Mesenchymal stem cell (in vitro differentiated cells and primary cell): ENCODE data around the gene ASB2.

Source experiments
- DNase-seq: peaks from one replicate; pipeline ENCODE4 v3.0.0-alpha.2; 2013
- H2AFZ ChIP-seq: one replicate; pipeline ENCODE4 v1.6.1; 2013; ENCODE audit warnings: low read depth, mild to moderate bottlenecking, control low read depth, inconsistent platforms, low read length, moderate library complexity
- H2AK5ac ChIP-seq: 2 replicates; pipeline ENCODE4 v1.6.1; 2013; ENCODE audit warnings: low read length, moderate library complexity, mild to moderate bottlenecking, inconsistent platforms; ENCODE audit not compliant: severe bottlenecking
- H2BK120ac ChIP-seq: one replicate; pipeline ENCODE4 v1.6.1; 2013; ENCODE audit warnings: low read depth, mild to moderate bottlenecking, inconsistent platforms, low read length, moderate library complexity
- H2BK12ac ChIP-seq, 2 experiments: one replicate each; pipeline ENCODE4 v1.6.1; 2013; ENCODE audit warnings: inconsistent platforms in 2 of 2, low read length in 2 of 2, mild to moderate bottlenecking in 2 of 2, moderate library complexity in 2 of 2, control low read depth in 1 of 2
- H2BK15ac ChIP-seq: one replicate; pipeline ENCODE4 v1.6.1; 2013; ENCODE audit warnings: mild to moderate bottlenecking, low read depth, inconsistent platforms; ENCODE audit not compliant: poor library complexity, severe bottlenecking
- H2BK5ac ChIP-seq: 2 replicates; pipeline ENCODE4 v1.6.1; 2013; ENCODE audit warnings: low read depth, mild to moderate bottlenecking, low read length, control low read depth, inconsistent platforms; ENCODE audit not compliant: poor library complexity, severe bottlenecking
- H3K14ac ChIP-seq, 2 experiments: one replicate each; pipeline ENCODE4 v1.6.1; 2013; ENCODE audit warnings: inconsistent platforms in 2 of 2, low read length in 2 of 2, control low read depth in 1 of 2, mild to moderate bottlenecking in 1 of 2, moderate library complexity in 1 of 2
- H3K18ac ChIP-seq, 2 experiments: one replicate each; pipeline ENCODE4 v1.6.1; 2013; ENCODE audit warnings: inconsistent platforms in 2 of 2, low read length in 2 of 2, control low read depth in 1 of 2, low read depth in 1 of 2, mild to moderate bottlenecking in 1 of 2
- H3K23ac ChIP-seq, 2 experiments: one replicate each; pipeline ENCODE4 v1.6.1; 2013; ENCODE audit warnings: inconsistent platforms in 2 of 2, low read length in 2 of 2, mild to moderate bottlenecking in 2 of 2, moderate library complexity in 2 of 2, control low read depth in 1 of 2
- H3K27ac ChIP-seq: 2 replicates; pipeline ENCODE4 v1.5.1; 2013; ENCODE audit warnings: mild to moderate bottlenecking, moderate library complexity, low read length, control low read depth, inconsistent platforms; ENCODE audit not compliant: poor library complexity, severe bottlenecking
- H3K27me3 ChIP-seq, 2 experiments: 2 replicates each; pipeline versions ENCODE4 v1.6.1 to v1.7.0; 2013; ENCODE audit warnings: low read length in 2 of 2, mild to moderate bottlenecking in 2 of 2, moderate library complexity in 2 of 2, control low read depth in 1 of 2, inconsistent platforms in 1 of 2; ENCODE audit not compliant: control insufficient read depth in 1 of 2, insufficient read depth in 1 of 2
- H3K36me3 ChIP-seq, 2 experiments: 2 replicates each; pipeline versions ENCODE4 v1.6.1 to v1.7.0; 2013; ENCODE audit warnings: low read length in 2 of 2, control low read depth in 1 of 2, inconsistent platforms in 1 of 2, low read depth in 1 of 2, mild to moderate bottlenecking in 1 of 2; ENCODE audit not compliant: insufficient read depth in 2 of 2, control insufficient read depth in 1 of 2
- H3K4ac ChIP-seq, 2 experiments: one replicate each; pipeline ENCODE4 v1.6.1; 2013; ENCODE audit warnings: inconsistent platforms in 2 of 2, low read length in 2 of 2, mild to moderate bottlenecking in 2 of 2, moderate library complexity in 2 of 2, control low read depth in 1 of 2, low read depth in 1 of 2
- H3K4me1 ChIP-seq: 2 replicates; pipeline ENCODE4 v1.6.1; 2013; ENCODE audit warnings: low read depth, low read length, control low read depth; ENCODE audit not compliant: control insufficient read depth, insufficient read depth
- H3K4me2 ChIP-seq: 2 replicates; pipeline ENCODE4 v1.6.1; 2013; ENCODE audit warnings: low read length, mild to moderate bottlenecking, inconsistent platforms; ENCODE audit not compliant: poor library complexity, severe bottlenecking
- H3K4me3 ChIP-seq, 2 experiments: 2 replicates each; pipeline versions ENCODE4 v1.5.1 to v1.7.0; 2013; ENCODE audit warnings: low read length in 2 of 2, mild to moderate bottlenecking in 2 of 2, control low read depth in 1 of 2, low read depth in 1 of 2; ENCODE audit not compliant: insufficient read depth in 1 of 2
- H3K79me1 ChIP-seq: replicated peaks from 2 replicates; pipeline ENCODE4 v1.6.1; 2013; ENCODE audit warnings: mild to moderate bottlenecking, control low read depth, low read length, inconsistent platforms; ENCODE audit not compliant: poor library complexity, severe bottlenecking
- H3K9ac ChIP-seq: 2 replicates; pipeline ENCODE4 v1.7.0; 2013; ENCODE audit warnings: mild to moderate bottlenecking, low read length, moderate library complexity
- H3K9me3 ChIP-seq: 2 replicates; pipeline ENCODE4 v1.7.0; 2013; ENCODE audit warnings: mild to moderate bottlenecking, low read length; ENCODE audit not compliant: control insufficient read depth
- H4K8ac ChIP-seq: one replicate; pipeline ENCODE4 v1.6.1; 2013; ENCODE audit warnings: inconsistent platforms, mild to moderate bottlenecking, low read length, moderate library complexity
- H4K91ac ChIP-seq: one replicate; pipeline ENCODE4 v1.6.1; 2013; ENCODE audit warnings: mild to moderate bottlenecking, low read length, inconsistent platforms
- WGBS: methylation state at CpG from one replicate; pipeline ENCODE4 v1.1.7; 2013; ENCODE audit warnings: mixed read lengths; 5-methylcytosine and 5-hydroxymethylcytosine counted together

The ASB2 gene

GRCh38 chr14:93898731-93899130 is 77.6 kb downstream of the ASB2 start:
- Histone ChIP-seq H3K36me3 (no peaks in the 10 kb centered on the region), H2AFZ (no peak overlapping the region), H3K23ac (no peak overlapping the region), H3K4me3 (no peak overlapping the region), H3K27ac (no peak overlapping the region), H3K9me3 (no peaks in the 10 kb centered on the region), H2BK5ac (no peak overlapping the region), H3K27me3 (peaks cover 23 to 44% of the 10 kb centered on the region in 2 experiments), H3K9ac (no peak overlapping the region), H3K79me1 (no peaks in the 10 kb centered on the region), H2BK12ac (no peak overlapping the region), H3K4me2 (no peak overlapping the region), H2BK15ac (no peak overlapping the region), H3K4me1 (no peaks in the 10 kb centered on the region), H2AK5ac (no peak overlapping the region), H3K4ac (no peak overlapping the region), H2BK120ac (no peak overlapping the region), H3K14ac (no peak overlapping the region), H3K18ac (no peak overlapping the region), H4K8ac (no peak overlapping the region), H4K91ac (no peak overlapping the region)
- no peak for DNase-seq
- 73% methylated on average over 5 of the region's 5 CpGs for WGBS

- H3K14ac ChIP-seq: no peak overlapping the region
- H4K8ac ChIP-seq: no peak overlapping the region
- H3K4me3 ChIP-seq: no peak overlapping the region
- no peak overlapping the region for H2BK120ac ChIP-seq
- no peak overlapping the region for H3K9ac ChIP-seq
- no peak overlapping the region for H3K4ac ChIP-seq
- H3K9me3 ChIP-seq: no peaks in the 10 kb centered on the region
- H2BK15ac ChIP-seq: no peak overlapping the region
- H3K23ac ChIP-seq: no peak overlapping the region
- H3K79me1 ChIP-seq: no peaks in the 10 kb centered on the region
- no peak overlapping the region for H2BK5ac ChIP-seq
- H2AFZ ChIP-seq: no peak overlapping the region
- no peak for DNase-seq
- H3K4me2 ChIP-seq: no peak overlapping the region
- no peaks in the 10 kb centered on the region for H3K4me1 ChIP-seq
- H3K18ac ChIP-seq: no peak overlapping the region
- H3K36me3 ChIP-seq: no peaks in the 10 kb centered on the region
- peaks cover 18 to 41% of the 10 kb centered on the region in 2 experiments for H3K27me3 ChIP-seq
- no peak overlapping the region for H2AK5ac ChIP-seq
- no peak overlapping the region for H2BK12ac ChIP-seq
- WGBS: 84% methylated on average over 15 of the region's 15 CpGs
- no peak overlapping the region for H3K27ac ChIP-seq
- H4K91ac ChIP-seq: no peak overlapping the region
Observed at GRCh38 chr14:93898081-93898611, 78.2 kb downstream of the ASB2 start.

GRCh38 chr14:93897476-93897845 is 78.9 kb downstream of the ASB2 start:
- 85% methylated on average over 5 of the region's 5 CpGs for WGBS
- no peak overlapping the region for H3K4me2 ChIP-seq
- peaks cover 14 to 38% of the 10 kb centered on the region in 2 experiments for H3K27me3 ChIP-seq
- no peaks in the 10 kb centered on the region for H3K4me1 ChIP-seq
- H3K9me3 ChIP-seq: no peaks in the 10 kb centered on the region
- H3K4ac ChIP-seq: no peak overlapping the region
- no peak overlapping the region for H2AFZ ChIP-seq
- no peak overlapping the region for H2BK12ac ChIP-seq
- no peak overlapping the region for H2BK15ac ChIP-seq
- no peak overlapping the region for H2BK120ac ChIP-seq
- H3K36me3 ChIP-seq: no peaks in the 10 kb centered on the region
- no peak overlapping the region for H2AK5ac ChIP-seq
- no peak overlapping the region for H4K8ac ChIP-seq
- H4K91ac ChIP-seq: no peak overlapping the region
- H3K79me1 ChIP-seq: no peaks in the 10 kb centered on the region
- H2BK5ac ChIP-seq: no peak overlapping the region
- no peak overlapping the region for H3K23ac ChIP-seq
- no peak overlapping the region for H3K4me3 ChIP-seq
- no peak for DNase-seq
- no peak overlapping the region for H3K18ac ChIP-seq
- H3K9ac ChIP-seq: no peak overlapping the region
- no peak overlapping the region for H3K27ac ChIP-seq
- no peak overlapping the region for H3K14ac ChIP-seq

- H3K9ac ChIP-seq: no peak overlapping the region
- no peak for DNase-seq
- H2BK15ac ChIP-seq: no peak overlapping the region
- H4K8ac ChIP-seq: no peak overlapping the region
- H2AFZ ChIP-seq: no peak overlapping the region
- H3K14ac ChIP-seq: no peak overlapping the region
- H3K23ac ChIP-seq: no peak overlapping the region
- no peak overlapping the region for H4K91ac ChIP-seq
- H2AK5ac ChIP-seq: no peak overlapping the region
- no peaks in the 10 kb centered on the region for H3K9me3 ChIP-seq
- H3K79me1 ChIP-seq: no peaks in the 10 kb centered on the region
- H2BK12ac ChIP-seq: no peak overlapping the region
- H2BK120ac ChIP-seq: no peak overlapping the region
- 67% methylated on average over 9 of the region's 9 CpGs for WGBS
- H2BK5ac ChIP-seq: no peak overlapping the region
- no peak overlapping the region for H3K4me3 ChIP-seq
- peaks cover 35 to 51% of the 10 kb centered on the region in 2 experiments for H3K27me3 ChIP-seq
- H3K4me1 ChIP-seq: peaks cover 3% of the 10 kb centered on the region
- H3K27ac ChIP-seq: no peak overlapping the region
- H3K36me3 ChIP-seq: no peaks in the 10 kb centered on the region
- H3K18ac ChIP-seq: no peak overlapping the region
- H3K4me2 ChIP-seq: no peak overlapping the region
- no peak overlapping the region for H3K4ac ChIP-seq
Observed at GRCh38 chr14:93895023-93895604, 81.3 kb downstream of the ASB2 start.
